ENCODE data around the gene CDKAL1.

DNA sequence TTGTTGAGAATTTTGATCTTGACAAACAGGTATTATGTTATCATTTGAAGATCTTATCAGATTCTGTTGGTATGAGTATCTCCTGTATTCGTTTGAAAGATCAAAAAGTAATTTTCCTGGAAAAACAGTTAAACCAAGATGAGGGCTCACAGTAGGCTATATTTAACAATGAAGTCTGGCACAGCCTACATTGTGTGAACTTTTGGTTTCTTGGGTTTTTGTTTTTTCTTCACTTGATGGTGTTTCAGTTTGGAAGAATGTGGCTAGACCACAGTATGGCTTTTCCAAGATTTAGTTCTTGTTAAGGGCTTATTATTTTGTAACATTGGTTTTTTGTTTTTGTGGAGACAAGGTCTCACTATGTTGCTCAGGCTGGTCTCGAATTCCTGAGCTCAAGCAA is 306.4 kb downstream of the CDKAL1 start:
- TF ChIP-seq ZNF138 (CRISPR knock-in tag; conservative IDR thresholded peaks at IDR 0.05): no peak
- TF ChIP-seq, protein P1, sequence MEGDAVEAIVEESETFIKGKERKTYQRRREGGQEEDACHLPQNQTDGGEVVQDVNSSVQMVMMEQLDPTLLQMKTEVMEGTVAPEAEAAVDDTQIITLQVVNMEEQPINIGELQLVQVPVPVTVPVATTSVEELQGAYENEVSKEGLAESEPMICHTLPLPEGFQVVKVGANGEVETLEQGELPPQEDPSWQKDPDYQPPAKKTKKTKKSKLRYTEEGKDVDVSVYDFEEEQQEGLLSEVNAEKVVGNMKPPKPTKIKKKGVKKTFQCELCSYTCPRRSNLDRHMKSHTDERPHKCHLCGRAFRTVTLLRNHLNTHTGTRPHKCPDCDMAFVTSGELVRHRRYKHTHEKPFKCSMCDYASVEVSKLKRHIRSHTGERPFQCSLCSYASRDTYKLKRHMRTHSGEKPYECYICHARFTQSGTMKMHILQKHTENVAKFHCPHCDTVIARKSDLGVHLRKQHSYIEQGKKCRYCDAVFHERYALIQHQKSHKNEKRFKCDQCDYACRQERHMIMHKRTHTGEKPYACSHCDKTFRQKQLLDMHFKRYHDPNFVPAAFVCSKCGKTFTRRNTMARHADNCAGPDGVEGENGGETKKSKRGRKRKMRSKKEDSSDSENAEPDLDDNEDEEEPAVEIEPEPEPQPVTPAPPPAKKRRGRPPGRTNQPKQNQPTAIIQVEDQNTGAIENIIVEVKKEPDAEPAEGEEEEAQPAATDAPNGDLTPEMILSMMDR (IDR thresholded peaks at IDR 0.05): no peak
